Neutrophil (primary cell): ENCODE measurements around the gene OSTF1.

Source experiments
- H3K27ac ChIP-seq: fragments of 200-600 bp; sonication (generic); 2 replicates; pipeline ENCODE4 v1.5.1; 2016; ENCODE audit warnings: mild to moderate bottlenecking, moderate library complexity
- H3K27me3 ChIP-seq: fragments of 200-600 bp; sonication (generic); 2 replicates; pipeline ENCODE4 v1.6.0; 2016; ENCODE audit warnings: mild to moderate bottlenecking
- H3K36me3 ChIP-seq: fragments of 200-600 bp; sonication (generic); 2 replicates; pipeline ENCODE4 v1.5.1; 2017
- H3K4me1 ChIP-seq, 2 experiments: fragments of 200-600 bp in 1 of 2; sonication (generic) in 1 of 2; 1 replicate in 1 of 2; 2 replicates in 1 of 2; pipeline versions ENCODE4 v1.5.1 to v1.6.1; 2013 to 2016; ENCODE audit warnings: low read depth in 1 of 2, low read length in 1 of 2, mild to moderate bottlenecking in 1 of 2, moderate library complexity in 1 of 2; ENCODE audit not compliant: control insufficient read depth in 1 of 2, insufficient read depth in 1 of 2
- H3K4me3 ChIP-seq, 2 experiments: fragments of 200-600 bp in 1 of 2; sonication (generic) in 1 of 2; 1 replicate in 1 of 2; 2 replicates in 1 of 2; pipeline ENCODE4 v1.5.1; 2013 to 2016; ENCODE audit warnings: low read depth in 1 of 2, low read length in 1 of 2, mild to moderate bottlenecking in 1 of 2, moderate library complexity in 1 of 2
- H3K9me3 ChIP-seq: fragments of 200-600 bp; sonication (generic); 2 replicates; pipeline ENCODE4 v1.5.1; 2016
- CTCF ChIP-seq: fragments of 200-600 bp; sonication (generic); IDR thresholded peaks from 2 replicates; pipeline ENCODE4 v1.5.1; 2016; ENCODE audit warnings: antibody characterized with exemption

Gene OSTF1

GRCh38 chr9:75130621-75131230 lies 42.4 kb downstream of the OSTF1 start:
- Histone ChIP-seq H3K27ac (peak overlapping the region; percentile 68), H3K4me3 (no peak overlapping the region), H3K4me1 (peaks cover 16 to 38% of the 10 kb centered on the region in 2 experiments), H3K9me3 (no peaks in the 10 kb centered on the region), H3K27me3 (no peaks in the 10 kb centered on the region), H3K36me3 (peaks cover 71% of the 10 kb centered on the region)
- no peak for TF ChIP-seq CTCF

- Histone ChIP-seq H3K36me3 (peaks cover 74% of the 10 kb centered on the region), H3K4me1 (peaks cover 24 to 41% of the 10 kb centered on the region in 2 experiments), H3K9me3 (no peaks in the 10 kb centered on the region), H3K27ac (peak overlapping the region; percentile 68), H3K4me3 (no peak overlapping the region), H3K27me3 (no peaks in the 10 kb centered on the region)
- TF ChIP-seq CTCF, result no peak
These were observed 43.4 kb downstream of the OSTF1 start for GRCh38 chr9:75131700-75132099.

- H3K4me1 ChIP-seq, result peaks cover 29 to 45% of the 10 kb centered on the region in 2 experiments
- H3K36me3 ChIP-seq, result peaks cover 79% of the 10 kb centered on the region
- no peaks in the 10 kb centered on the region for H3K27me3 ChIP-seq
- peak overlapping the region; percentile 68 for H3K27ac ChIP-seq
- TF ChIP-seq CTCF, result no peak
- H3K9me3 ChIP-seq, result no peaks in the 10 kb centered on the region
- H3K4me3 ChIP-seq, result peak overlapping the region in 1 of 2 experiments; percentile 2
These were observed 43.9 kb downstream of the OSTF1 start for GRCh38 chr9:75132244-75132643.

- H3K27ac ChIP-seq, result peak overlapping the region; percentile 41
- H3K36me3 ChIP-seq, result peaks cover 91% of the 10 kb centered on the region
- peaks cover 37 to 56% of the 10 kb centered on the region in 2 experiments for H3K4me1 ChIP-seq
- TF ChIP-seq CTCF, result no peak
- H3K4me3 ChIP-seq, result no peak overlapping the region
- H3K27me3 ChIP-seq, result no peaks in the 10 kb centered on the region
- H3K9me3 ChIP-seq, result no peaks in the 10 kb centered on the region
These were observed 45.1 kb downstream of the OSTF1 start for GRCh38 chr9:75133396-75133795.

GRCh38 chr9:75134495-75134894 lies 46.2 kb downstream of the OSTF1 start:
- Histone ChIP-seq H3K27ac (no peak overlapping the region), H3K4me1 (peaks cover 40 to 56% of the 10 kb centered on the region in 2 experiments), H3K9me3 (no peaks in the 10 kb centered on the region), H3K4me3 (no peak overlapping the region), H3K36me3 (peaks cover 92% of the 10 kb centered on the region), H3K27me3 (no peaks in the 10 kb centered on the region)
- no peak for TF ChIP-seq CTCF
